H9 (cell line): ENCODE data around the gene CCDC138. TPM values are rescaled to one million over a fixed set of nuclear protein-coding genes. Genes with fewer than 3 reads are reported as not detected.

Source experiments
- DNase-seq: peaks from one replicate; pipeline ENCODE4 v3.0.0-alpha.2; 2017
- H2AFZ ChIP-seq: one replicate; pipeline ENCODE4 v1.6.1; 2013; ENCODE audit warnings: mild to moderate bottlenecking, low read length, control low read depth, moderate library complexity
- H2AK5ac ChIP-seq: 2 replicates; pipeline ENCODE4 v1.6.1; 2013; ENCODE audit warnings: low read length, control low read depth, mixed read lengths; ENCODE audit not compliant: insufficient read length
- H2BK120ac ChIP-seq: one replicate; pipeline ENCODE4 v1.6.1; 2013; ENCODE audit warnings: low read depth, mild to moderate bottlenecking, low read length, control low read depth, inconsistent platforms; ENCODE audit not compliant: poor library complexity, severe bottlenecking
- H2BK12ac ChIP-seq: 2 replicates; pipeline ENCODE4 v1.6.1; 2013; ENCODE audit warnings: low read length, control low read depth, mixed read lengths, low read depth; ENCODE audit not compliant: insufficient read length
- H2BK15ac ChIP-seq: 2 replicates; pipeline ENCODE4 v1.6.1; 2013; ENCODE audit warnings: low read depth, low read length, control low read depth
- H2BK20ac ChIP-seq: one replicate; pipeline ENCODE4 v1.6.1; 2013; ENCODE audit warnings: low read depth, mild to moderate bottlenecking, low read length, control low read depth, inconsistent platforms; ENCODE audit not compliant: poor library complexity, severe bottlenecking
- H2BK5ac ChIP-seq: 2 replicates; pipeline ENCODE4 v1.6.1; 2013; ENCODE audit warnings: low read length, control low read depth, mixed read lengths; ENCODE audit not compliant: insufficient read length
- H3K14ac ChIP-seq: 2 replicates; pipeline ENCODE4 v1.6.1; 2013; ENCODE audit warnings: low read length, control low read depth; ENCODE audit not compliant: insufficient read depth
- H3K18ac ChIP-seq: 2 replicates; pipeline ENCODE4 v1.6.1; 2013; ENCODE audit warnings: low read depth, mild to moderate bottlenecking, mixed read lengths, low read length, control low read depth; ENCODE audit not compliant: insufficient read length
- H3K23ac ChIP-seq: 2 replicates; pipeline ENCODE4 v1.6.1; 2013; ENCODE audit warnings: low read length, control low read depth, mixed read lengths, low read depth; ENCODE audit not compliant: insufficient read length
- H3K23me2 ChIP-seq: 2 replicates; pipeline ENCODE4 v1.6.1; 2013; ENCODE audit warnings: low read depth, mild to moderate bottlenecking, mixed read lengths, low read length, control low read depth; ENCODE audit not compliant: insufficient read length, poor library complexity, severe bottlenecking
- H3K27ac ChIP-seq: 2 replicates; pipeline ENCODE4 v1.5.1; 2013; ENCODE audit warnings: low read length, control low read depth, mixed read lengths, low read depth; ENCODE audit not compliant: insufficient read length
- H3K27me3 ChIP-seq: 2 replicates; pipeline ENCODE4 v1.6.1; 2013; ENCODE audit warnings: low read length, control low read depth, inconsistent platforms; ENCODE audit not compliant: insufficient read depth
- H3K4ac ChIP-seq: 2 replicates; pipeline ENCODE4 v1.6.1; 2013; ENCODE audit warnings: low read depth, mild to moderate bottlenecking, control low read depth, inconsistent platforms, low read length, moderate library complexity
- H3K4me1 ChIP-seq: 2 replicates; pipeline ENCODE4 v1.6.1; 2013; ENCODE audit warnings: low read length, control low read depth, inconsistent platforms; ENCODE audit not compliant: insufficient read depth
- H3K4me2 ChIP-seq: 2 replicates; pipeline ENCODE4 v1.6.1; 2013; ENCODE audit warnings: low read length, control low read depth, mixed read lengths; ENCODE audit not compliant: insufficient read length, insufficient read depth
- H3K56ac ChIP-seq: 2 replicates; pipeline ENCODE4 v1.6.1; 2013; ENCODE audit warnings: low read depth, mild to moderate bottlenecking, mixed read lengths, low read length, control low read depth; ENCODE audit not compliant: insufficient read length
- H3K79me1 ChIP-seq: 2 replicates; pipeline ENCODE4 v1.6.1; 2013; ENCODE audit warnings: low read depth, mild to moderate bottlenecking, moderate library complexity, low read length, control low read depth, inconsistent platforms; ENCODE audit not compliant: insufficient read depth, poor library complexity, severe bottlenecking
- H3K79me2 ChIP-seq: 2 replicates; pipeline ENCODE4 v1.6.1; 2013; ENCODE audit warnings: low read length, control low read depth, inconsistent platforms; ENCODE audit not compliant: insufficient read depth
- H3K9ac ChIP-seq: 2 replicates; pipeline ENCODE4 v1.6.1; 2013; ENCODE audit warnings: low read length, control low read depth, mixed read lengths; ENCODE audit not compliant: insufficient read length; ENCODE audit errors: extremely low read depth
- H3K9me3 ChIP-seq: one replicate; pipeline ENCODE4 v1.6.1; 2013; ENCODE audit warnings: low read depth, low read length, inconsistent platforms; ENCODE audit not compliant: control insufficient read depth
- H3T11ph ChIP-seq: one replicate; pipeline ENCODE4 v1.6.1; 2013; ENCODE audit warnings: mild to moderate bottlenecking, low read length, control low read depth, inconsistent platforms
- H4K20me1 ChIP-seq: one replicate; pipeline ENCODE4 v1.6.1; 2013; ENCODE audit not compliant: control insufficient read depth, insufficient read length, insufficient read depth
- H4K5ac ChIP-seq: 2 replicates; pipeline ENCODE4 v1.6.1; 2013; ENCODE audit warnings: low read depth, mild to moderate bottlenecking, mixed read lengths, low read length, control low read depth; ENCODE audit not compliant: insufficient read length
- H4K8ac ChIP-seq: replicated peaks from 2 replicates; pipeline ENCODE4 v1.6.1; 2013; ENCODE audit warnings: low read length, control low read depth, mixed read lengths, low read depth; ENCODE audit not compliant: insufficient read length
- H4K91ac ChIP-seq: 2 replicates; pipeline ENCODE4 v1.6.1; 2013; ENCODE audit warnings: low read depth, mild to moderate bottlenecking, moderate library complexity, mixed read lengths, low read length, control low read depth; ENCODE audit not compliant: insufficient read length
- H3K27ac Mint-ChIP-seq, 3 experiments: 2 replicates in 2 of 3; 3 replicates in 1 of 3; pipeline ENCODE4 v1.8.0; 2020 to 2021; ENCODE audit warnings: mixed read lengths in 3 of 3, mild to moderate bottlenecking in 1 of 3, moderate library complexity in 1 of 3
- H3K27me3 Mint-ChIP-seq: 2 replicates; pipeline ENCODE4 v1.8.0; 2021; ENCODE audit warnings: low read depth, mild to moderate bottlenecking, moderate library complexity, mixed read lengths
- H3K36me3 Mint-ChIP-seq, 3 experiments: 2 replicates in 2 of 3; 3 replicates in 1 of 3; pipeline ENCODE4 v1.8.0; 2020 to 2021; ENCODE audit warnings: low read depth in 3 of 3, mixed read lengths in 3 of 3; ENCODE audit not compliant: insufficient read depth in 1 of 3
- H3K4me1 Mint-ChIP-seq, 2 experiments: 2 replicates each; pipeline ENCODE4 v1.8.0; 2020; ENCODE audit warnings: mixed read lengths in 2 of 2
- H3K4me3 Mint-ChIP-seq, 2 experiments: 2 replicates in 1 of 2; 3 replicates in 1 of 2; pipeline ENCODE4 v1.8.0; 2020 to 2021; ENCODE audit warnings: mild to moderate bottlenecking in 2 of 2, mixed read lengths in 2 of 2, moderate library complexity in 1 of 2
- H3K9me3 Mint-ChIP-seq, 2 experiments: 2 replicates in 1 of 2; 3 replicates in 1 of 2; pipeline ENCODE4 v1.8.0; 2020; ENCODE audit warnings: mild to moderate bottlenecking in 2 of 2, mixed read lengths in 2 of 2, moderate library complexity in 1 of 2
- CTCF ChIP-seq: fragments of 200-600 bp; sonication (generic); conservative IDR thresholded peaks from 3 replicates; pipeline ENCODE4 v1.8.0; 2021; ENCODE audit warnings: antibody characterized with exemption, mild to moderate bottlenecking
- WGBS: extraction: QIAGEN DNeasy Blood & Tissue Kit; methylation state at CpG from one replicate; pipeline ENCODE4 v1.1.7; 2013; ENCODE audit warnings: missing lambda C conversion rate, low lambda C conversion rate, mixed read lengths; ENCODE audit not compliant: insufficient read length; ENCODE audit errors: extremely low coverage; 5-methylcytosine and 5-hydroxymethylcytosine counted together
- total RNA-seq: library from RNA; stranded (reverse); gene quantifications from 2 replicates; pipeline ENCODE4 v1.2.1, GENCODE V29; 2021

The CCDC138 gene
- total RNA-seq, 1 experiment from 2014 or later: 32.7 TPM

GRCh38 chr2:108834620-108835019 is 48.0 kb downstream of the CCDC138 start:
- H3K36me3 Mint-ChIP-seq: peaks cover 33 to 48% (median 38%) of the 10 kb centered on the region in 3 experiments

More at GRCh38 chr2:108834620-108835019, 48.0 kb downstream of the CCDC138 start:
- Histone ChIP-seq H3K4ac (no peak overlapping the region), H3K56ac (no peak overlapping the region), H2AFZ (no peak overlapping the region), H4K20me1 (no peaks in the 10 kb centered on the region), H3K18ac (no peak overlapping the region), H3K79me2 (no peaks in the 10 kb centered on the region), H3K27ac (no peak overlapping the region), H3K9me3 (no peaks in the 10 kb centered on the region), H4K5ac (no peak overlapping the region), H3K4me1 (no peaks in the 10 kb centered on the region), H3T11ph (no peak overlapping the region), H4K8ac (no peak overlapping the region), H3K9ac (no peak overlapping the region), H2BK5ac (no peak overlapping the region), H2BK12ac (no peak overlapping the region), H3K23ac (no peak overlapping the region), H3K14ac (no peak overlapping the region), H2AK5ac (no peak overlapping the region), H4K91ac (no peak overlapping the region), H3K23me2 (no peaks in the 10 kb centered on the region), H2BK20ac (no peak overlapping the region), H2BK120ac (no peak overlapping the region), H3K27me3 (no peaks in the 10 kb centered on the region), H3K4me2 (no peak overlapping the region), H2BK15ac (no peak overlapping the region), H3K79me1 (no peaks in the 10 kb centered on the region)
- Mint-ChIP-seq H3K4me3 (no peak overlapping the region), H3K27me3 (no peaks in the 10 kb centered on the region), H3K9me3 (peaks cover 14 to 19% of the 10 kb centered on the region in 2 experiments; a peak in 4 of 5 replicates), H3K27ac (no peak overlapping the region), H3K4me1 (peaks cover 10% of the 10 kb centered on the region in 2 experiments; a peak in 3 of 4 replicates)
- no CpG with 5 or more reads among the region's 3 CpGs for WGBS
- DNase-seq: no peak
- TF ChIP-seq CTCF: no peak
